SK-N-MC (cell line): Measurements from ENCODE around the gene SH3PXD2A.

Source experiments
- DNase-seq: peaks from one replicate; pipeline ENCODE4 v3.0.0-alpha.2; 2011; ENCODE audit warnings: low read depth, low spot score
- H3K27ac ChIP-seq: fragments of 200-600 bp; sonication (generic); 2 replicates; pipeline ENCODE4 v1.5.1; 2016; ENCODE audit warnings: mixed run types
- H3K36me3 ChIP-seq: fragments of 200-600 bp; sonication (generic); 2 replicates; pipeline ENCODE4 v1.6.1; 2017; ENCODE audit warnings: antibody characterized with exemption, low read length, mixed read lengths; ENCODE audit not compliant: insufficient read depth
- H3K4me3 ChIP-seq: fragments of 200-600 bp; sonication (generic); 2 replicates; pipeline ENCODE4 v1.5.1; 2016
- H3K9ac ChIP-seq: fragments of 200-600 bp; sonication (generic); 2 replicates; pipeline ENCODE4 v1.8.0; 2017; ENCODE audit warnings: mixed run types, mixed read lengths; ENCODE audit not compliant: insufficient read length
- H3K9me3 ChIP-seq: fragments of 200-600 bp; sonication (generic); 2 replicates; pipeline ENCODE4 v1.6.1; 2017; ENCODE audit warnings: low read depth, mild to moderate bottlenecking, antibody characterized with exemption, low read length, moderate library complexity, mixed read lengths
- EZH2 ChIP-seq: fragments of 200-600 bp; sonication (generic); IDR thresholded peaks from one replicate; pipeline ENCODE4 v1.6.1; 2017; ENCODE audit warnings: antibody characterized with exemption
- FOXP2 ChIP-seq: optimal IDR thresholded peaks from 2 replicates; pipeline ENCODE3; 2011; ENCODE audit warnings: mild to moderate bottlenecking, moderate library complexity; ENCODE audit not compliant: insufficient read depth; ENCODE audit errors: extremely low read length, control extremely low read depth
- POLR2AphosphoS5 ChIP-seq: IDR thresholded peaks from 2 replicates; pipeline ENCODE4 v1.6.1; 2012; ENCODE audit warnings: mild to moderate bottlenecking, low read depth, low read length, borderline replicate concordance

The SH3PXD2A gene

DNA sequence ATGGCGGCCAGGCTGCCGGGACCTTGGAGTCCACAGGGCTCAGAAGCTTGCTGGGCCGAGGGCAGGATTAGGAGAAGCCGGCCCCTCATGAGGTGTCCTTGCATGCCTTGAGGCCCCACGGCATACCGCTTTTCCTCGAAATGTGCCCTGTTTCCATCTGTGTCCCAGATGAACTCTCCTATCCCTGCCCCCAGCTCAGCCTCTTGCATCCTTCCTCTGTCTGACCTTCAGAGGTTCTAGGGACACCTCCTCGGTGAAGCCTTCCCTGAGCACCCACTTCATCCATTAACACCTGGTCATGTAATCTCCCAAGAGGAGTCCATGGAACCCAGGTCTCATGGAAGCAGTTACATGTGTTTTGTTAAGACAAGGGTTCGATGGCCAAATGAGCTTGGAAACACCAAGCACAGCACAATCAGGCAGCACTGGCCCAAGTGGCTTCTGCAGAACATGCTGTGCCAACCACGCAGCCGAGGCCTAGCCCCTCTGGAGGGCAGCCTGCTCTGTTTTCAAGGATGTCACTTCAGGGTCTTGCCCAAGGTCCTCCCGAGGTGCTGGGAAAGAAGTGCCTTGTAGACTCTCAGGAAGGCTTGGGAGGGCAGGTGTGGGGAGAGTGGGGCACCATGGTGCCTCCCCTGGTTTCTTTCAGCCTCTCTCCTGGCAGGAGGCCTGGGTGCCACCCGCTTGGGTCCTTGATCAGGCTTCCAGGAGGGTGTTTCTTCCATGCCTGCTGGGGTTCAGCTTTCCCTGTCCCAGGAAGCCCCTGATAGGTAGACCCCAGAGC lies 237.6 kb downstream of the SH3PXD2A start:
- Histone ChIP-seq H3K27ac (no peak overlapping the region), H3K36me3 (no peaks in the 10 kb centered on the region; the same call in 1 of the 2 replicates), H3K9ac (no peak overlapping the region), H3K9me3 (no peaks in the 10 kb centered on the region), H3K4me3 (no peak overlapping the region)
- no peak for TF ChIP-seq FOXP2
- no peak for TF ChIP-seq POLR2AphosphoS5
- no peak for TF ChIP-seq EZH2
- no peak for DNase-seq

DNA sequence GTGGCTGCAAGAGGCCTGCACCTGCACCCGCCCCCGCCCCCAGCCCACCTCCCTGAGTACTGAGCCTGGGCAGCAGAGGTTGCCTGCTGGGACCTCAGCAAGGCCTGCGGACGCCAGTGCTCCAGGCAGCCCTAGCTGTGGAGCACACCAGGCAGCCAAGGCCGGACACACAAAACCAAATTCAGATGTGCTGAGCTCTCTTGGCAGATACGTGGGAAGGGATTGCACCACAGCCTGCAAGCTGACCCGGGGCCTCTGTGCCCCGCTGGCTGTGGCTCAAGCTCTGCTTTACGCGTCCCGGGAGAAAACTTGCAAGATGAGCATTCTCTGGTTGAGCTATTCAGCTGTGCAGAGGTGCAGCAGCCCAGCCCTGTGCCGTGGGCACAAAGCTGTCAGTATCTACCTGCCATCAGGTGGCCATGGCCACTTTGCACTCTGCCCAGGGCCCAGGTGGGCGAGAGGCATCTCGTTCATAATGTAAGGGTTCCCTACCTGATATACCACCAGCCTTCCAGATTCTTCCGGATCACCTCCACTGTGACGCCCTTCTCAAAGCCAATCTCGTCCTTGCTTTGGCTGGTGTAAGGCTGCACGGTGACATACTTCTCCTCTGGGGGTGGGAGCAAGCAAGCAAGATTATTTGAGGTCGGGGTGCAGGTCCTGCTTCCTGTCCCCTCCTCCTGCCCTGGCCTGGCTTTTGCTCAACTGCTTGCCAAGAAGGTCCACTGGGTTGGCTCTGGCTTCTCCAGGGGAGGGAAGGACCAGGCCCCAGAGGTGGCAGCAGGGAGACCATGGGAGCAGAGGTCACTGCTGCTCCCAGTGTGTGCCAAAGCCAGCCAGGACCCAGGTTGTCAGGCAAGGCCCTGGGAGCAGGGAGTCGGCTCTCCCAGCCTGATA lies 238.4 kb downstream of the SH3PXD2A start:
- DNase-seq, result no peak
- no peaks in the 10 kb centered on the region for H3K9me3 ChIP-seq
- no peak overlapping the region for H3K9ac ChIP-seq
- no peak overlapping the region for H3K27ac ChIP-seq
- no peak overlapping the region for H3K4me3 ChIP-seq
- TF ChIP-seq EZH2, result no peak
- no peak for TF ChIP-seq POLR2AphosphoS5
- TF ChIP-seq FOXP2, result no peak
- H3K36me3 ChIP-seq, result no peaks in the 10 kb centered on the region; the same call in 1 of the 2 replicates

DNA sequence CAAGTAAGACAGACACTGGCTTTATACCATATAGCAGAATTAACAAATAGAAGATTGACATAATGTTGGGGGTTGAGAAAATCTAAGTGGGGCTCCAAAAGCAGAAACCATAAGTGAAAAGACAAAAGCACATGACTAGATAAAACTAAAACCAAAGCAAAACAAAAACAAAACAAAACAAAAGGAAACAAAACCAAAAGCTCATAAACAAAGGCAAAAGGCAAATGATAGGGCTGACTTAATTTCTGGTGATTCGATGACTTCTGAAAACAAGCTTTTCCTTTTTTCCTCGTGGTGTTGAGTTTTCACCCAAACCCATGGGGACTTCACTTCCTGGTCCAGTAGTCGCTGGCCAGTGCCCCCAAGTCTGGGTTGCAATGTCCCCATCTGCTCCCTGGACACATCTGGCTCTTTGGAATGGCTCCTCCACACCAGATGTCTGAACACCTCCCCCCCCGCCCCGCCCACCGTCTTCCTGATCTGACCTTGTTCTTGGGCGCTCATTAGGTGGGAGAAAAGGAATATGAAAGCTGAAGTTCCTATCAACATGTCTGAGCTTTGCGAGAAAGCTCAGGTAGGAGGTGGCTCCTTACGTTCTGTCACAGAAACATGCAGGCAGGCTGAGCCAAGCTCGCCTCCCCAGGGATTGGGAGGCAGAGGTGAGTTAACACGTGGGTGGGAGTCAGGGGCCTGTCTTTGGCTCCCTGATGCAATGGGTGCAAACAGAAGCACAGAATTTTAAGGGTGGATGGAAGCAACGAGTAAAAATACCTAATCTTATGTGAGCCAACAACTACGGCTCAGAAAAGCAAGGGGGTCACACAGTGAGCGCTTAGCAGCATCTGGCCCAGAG lies 240.8 kb downstream of the SH3PXD2A start:
- DNase-seq, result no peak
- H3K27ac ChIP-seq, result no peak overlapping the region
- H3K9ac ChIP-seq, result no peak overlapping the region
- TF ChIP-seq POLR2AphosphoS5, result no peak
- TF ChIP-seq FOXP2, result no peak
- TF ChIP-seq EZH2, result no peak
- no peak overlapping the region for H3K4me3 ChIP-seq
- H3K36me3 ChIP-seq, result no peaks in the 10 kb centered on the region
- no peaks in the 10 kb centered on the region for H3K9me3 ChIP-seq

DNA sequence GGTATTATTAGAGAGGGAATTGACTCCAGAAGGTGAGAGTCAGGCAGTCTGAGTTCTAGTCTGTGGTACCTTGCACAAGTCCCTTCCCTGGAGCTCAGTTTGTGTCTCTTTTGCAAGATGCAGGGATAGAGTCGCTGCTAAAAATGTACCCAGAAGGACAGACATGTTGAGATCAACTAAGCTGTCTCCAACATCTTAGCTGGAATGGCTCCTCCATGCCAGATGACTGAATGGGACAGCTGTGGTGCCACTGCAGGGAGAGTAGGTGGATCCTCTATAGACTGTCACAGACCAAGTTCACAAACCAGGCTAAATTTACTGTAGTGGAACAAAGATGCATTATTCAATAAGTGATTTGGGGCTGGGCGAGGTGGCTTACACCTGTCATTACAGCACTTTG lies 241.8 kb downstream of the SH3PXD2A start:
- H3K27ac ChIP-seq, result no peak overlapping the region
- TF ChIP-seq EZH2, result no peak
- TF ChIP-seq FOXP2, result no peak
- TF ChIP-seq POLR2AphosphoS5, result no peak
- no peak overlapping the region for H3K4me3 ChIP-seq
- DNase-seq, result no peak
- H3K36me3 ChIP-seq, result no peaks in the 10 kb centered on the region
- no peak overlapping the region for H3K9ac ChIP-seq
- no peaks in the 10 kb centered on the region for H3K9me3 ChIP-seq

DNA sequence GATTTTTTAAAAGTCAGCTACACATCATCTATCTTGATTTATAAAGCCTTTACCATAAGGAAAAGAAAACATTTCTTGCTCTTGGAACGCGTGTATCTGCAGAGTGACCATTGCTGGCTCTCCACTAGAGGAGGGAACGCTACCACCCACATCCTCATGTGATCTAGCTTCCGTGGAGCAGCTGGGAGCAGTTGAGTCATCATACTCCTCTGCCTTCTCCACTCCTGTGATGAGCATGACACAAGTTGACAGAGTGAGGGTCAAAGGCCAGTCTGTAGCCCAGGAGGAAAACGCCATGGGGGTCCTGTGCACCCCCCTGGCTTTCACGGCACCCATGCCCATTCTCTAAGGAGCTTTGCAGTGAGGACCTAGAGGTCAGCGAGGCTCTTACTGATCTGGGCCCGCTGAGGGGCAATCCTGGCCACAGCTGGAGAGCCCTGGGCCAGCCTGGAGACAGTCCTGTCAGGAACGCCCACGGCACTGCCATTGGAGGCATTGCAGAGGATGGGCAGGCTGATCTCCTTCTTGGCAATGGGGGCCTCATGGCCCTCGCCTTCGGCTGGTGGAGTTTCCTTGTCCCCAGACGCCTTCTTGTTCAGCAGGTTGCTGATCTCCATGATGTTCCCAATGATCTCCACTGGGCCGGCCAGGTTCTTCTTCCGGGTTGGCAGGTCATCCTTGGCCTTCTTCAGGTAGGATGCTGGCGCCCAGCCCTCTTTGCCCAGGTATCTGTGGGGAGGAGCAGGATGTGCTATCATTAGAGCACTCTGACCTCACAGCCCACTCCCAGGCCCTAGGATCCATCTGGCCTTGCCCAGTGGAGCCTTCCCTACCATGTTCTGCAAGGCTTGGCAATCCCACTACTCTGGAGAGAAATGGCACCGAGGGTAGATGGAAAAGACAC lies 242.7 kb downstream of the SH3PXD2A start:
- no peak overlapping the region for H3K27ac ChIP-seq
- TF ChIP-seq EZH2 (no peak), FOXP2 (no peak), POLR2AphosphoS5 (no peak)
- DNase-seq, result no peak
- no peak overlapping the region for H3K4me3 ChIP-seq
- no peaks in the 10 kb centered on the region for H3K9me3 ChIP-seq
- H3K9ac ChIP-seq, result no peak overlapping the region
- no peaks in the 10 kb centered on the region for H3K36me3 ChIP-seq

DNA sequence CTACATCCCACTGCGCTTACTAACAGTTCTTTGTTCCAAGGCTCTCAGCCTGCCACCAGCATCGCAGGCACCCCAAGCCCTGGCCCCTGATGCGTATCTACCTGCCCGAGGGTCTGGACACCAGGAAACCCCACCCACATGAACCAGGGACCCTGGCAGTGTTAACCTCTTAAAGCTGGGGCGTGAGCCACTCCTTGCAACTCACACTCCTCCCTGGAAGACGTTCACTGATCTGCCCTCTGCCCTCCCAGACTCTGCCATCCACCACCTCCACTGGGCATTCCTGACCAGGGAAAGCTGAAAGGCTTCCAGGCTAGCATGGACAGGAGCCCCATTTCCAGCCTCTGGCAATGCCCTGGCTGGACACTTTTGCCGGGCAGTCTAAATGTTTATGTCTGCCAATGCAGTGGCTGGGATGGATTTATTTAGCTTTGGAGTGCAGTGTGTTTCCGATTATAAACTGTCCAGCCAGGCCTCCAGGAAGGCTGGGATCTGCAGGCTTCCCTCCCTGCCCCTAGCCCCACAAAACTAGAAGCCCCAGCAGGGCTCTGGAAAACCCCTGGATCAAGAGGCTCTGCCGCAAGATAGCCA lies 244.4 kb downstream of the SH3PXD2A start:
- no peak overlapping the region for H3K27ac ChIP-seq
- H3K9ac ChIP-seq, result no peak overlapping the region
- TF ChIP-seq POLR2AphosphoS5, result no peak
- no peak for TF ChIP-seq EZH2
- TF ChIP-seq FOXP2, result no peak
- no peak for DNase-seq
- no peak overlapping the region for H3K4me3 ChIP-seq
- no peaks in the 10 kb centered on the region for H3K9me3 ChIP-seq
- H3K36me3 ChIP-seq, result no peaks in the 10 kb centered on the region

DNA sequence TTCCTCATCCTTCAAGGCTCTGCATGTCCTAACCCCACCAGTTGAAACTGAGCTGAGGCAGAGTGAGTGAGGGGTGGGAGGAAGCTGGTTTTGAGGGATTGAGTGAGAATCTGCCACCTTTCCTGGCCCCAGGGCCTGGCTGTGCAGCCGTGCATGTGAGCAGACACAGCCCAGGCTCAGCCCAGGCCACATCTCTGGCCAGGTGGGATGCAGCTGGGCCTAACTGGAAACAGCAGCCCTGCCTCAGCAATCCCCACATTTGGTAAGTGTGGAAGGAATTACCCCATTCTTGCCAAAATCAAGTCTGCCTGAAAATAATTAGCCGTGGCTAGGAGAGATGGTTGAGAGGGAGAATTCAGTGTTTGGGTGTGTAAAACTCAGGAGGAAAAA lies 245.3 kb downstream of the SH3PXD2A start:
- DNase-seq, result no peak
- no peak overlapping the region for H3K9ac ChIP-seq
- no peaks in the 10 kb centered on the region for H3K36me3 ChIP-seq
- H3K27ac ChIP-seq, result no peak overlapping the region
- no peak overlapping the region for H3K4me3 ChIP-seq
- no peak for TF ChIP-seq EZH2
- no peak for TF ChIP-seq FOXP2
- TF ChIP-seq POLR2AphosphoS5, result no peak
- H3K9me3 ChIP-seq, result no peaks in the 10 kb centered on the region
